Measurements from ENCODE around the gene CEP85L. TPM values are rescaled to one million over a fixed set of nuclear protein-coding genes. Genes with fewer than 3 reads are reported as not detected.

CEP85L gene
- total RNA-seq, 1 experiment from 2014 or later = 4.8 TPM

DNA sequence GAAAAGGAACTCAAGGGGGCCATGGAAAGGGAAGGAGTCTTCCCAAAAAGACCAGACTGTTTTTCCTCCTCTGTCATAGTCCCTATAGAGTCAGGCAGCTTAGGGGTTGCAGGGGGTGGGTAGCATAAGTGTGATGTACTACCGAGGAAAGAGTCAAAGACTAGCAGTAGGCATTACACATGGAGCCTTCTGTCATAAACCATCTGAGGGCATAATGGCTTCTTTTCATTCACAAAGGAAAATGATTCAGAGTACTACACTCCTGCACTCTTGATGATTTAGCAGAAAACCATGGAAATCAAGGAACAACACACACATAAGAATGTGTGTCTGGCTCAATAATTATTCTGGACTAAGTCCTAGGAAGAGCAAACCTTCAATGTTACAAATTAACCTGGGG is 88.4 kb downstream of the CEP85L start:
- Histone ChIP-seq H4K20me1 (ENCODE audit: insufficient read depth, low read depth, low read length) (no peaks in the 10 kb centered on the region; the same call in 1 of the 2 replicates), H3K79me2 (ENCODE audit: low read length) (no peaks in the 10 kb centered on the region), H3K27ac (ENCODE audit: low read length) (no peak overlapping the region), H3K36me3 (ENCODE audit: insufficient read depth, low read length) (no peaks in the 10 kb centered on the region), H3K9me3 (ENCODE audit: low read length) (no peaks in the 10 kb centered on the region), H3K27me3 (ENCODE audit: low read length) (no peaks in the 10 kb centered on the region), H3K9ac (ENCODE audit: low read length) (no peak overlapping the region), H2AFZ (ENCODE audit: low read length) (no peak overlapping the region), H3K4me1 (ENCODE audit: low read length) (no peaks in the 10 kb centered on the region), H3K4me2 (ENCODE audit: low read depth, low read length, poor library complexity, severe bottlenecking) (no peak overlapping the region), H3K9me2 (replicated peaks; ENCODE audit: insufficient read depth, low read length) (no peaks in the 10 kb centered on the region), H3K4me3 (ENCODE audit: low read length) (no peak overlapping the region)
- no peak for DNase-seq

DNA sequence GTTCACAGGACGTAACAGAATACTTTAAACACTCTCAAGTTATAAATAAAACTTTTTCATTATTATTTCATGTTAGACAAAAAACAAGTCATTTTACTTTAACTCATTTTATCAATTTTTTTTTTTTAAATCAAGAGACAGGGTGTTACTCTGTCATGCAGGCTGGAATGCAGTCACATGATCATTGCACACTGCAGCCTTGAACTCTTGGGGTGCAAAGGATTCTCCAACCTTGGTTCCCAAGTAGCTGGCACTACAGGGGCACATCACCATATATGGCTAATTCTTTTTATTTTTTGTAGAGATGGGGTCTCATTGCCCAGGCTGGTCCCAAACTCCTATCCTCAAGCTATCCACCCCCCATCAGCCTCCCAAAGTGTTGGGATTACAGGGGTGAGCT is 89.1 kb downstream of the CEP85L start:
- no peak overlapping the region for H3K9ac ChIP-seq (ENCODE audit: low read length)
- H3K27me3 ChIP-seq (ENCODE audit: low read length) = no peaks in the 10 kb centered on the region
- H3K9me2 ChIP-seq (replicated peaks; ENCODE audit: insufficient read depth, low read length) = no peaks in the 10 kb centered on the region
- no peaks in the 10 kb centered on the region for H3K79me2 ChIP-seq (ENCODE audit: low read length)
- no peaks in the 10 kb centered on the region for H3K9me3 ChIP-seq (ENCODE audit: low read length)
- H3K4me1 ChIP-seq (ENCODE audit: low read length) = no peaks in the 10 kb centered on the region
- no peak overlapping the region for H2AFZ ChIP-seq (ENCODE audit: low read length)
- no peak overlapping the region for H3K4me2 ChIP-seq (ENCODE audit: low read depth, low read length, poor library complexity, severe bottlenecking)
- no peak overlapping the region for H3K4me3 ChIP-seq (ENCODE audit: low read length)
- H3K36me3 ChIP-seq (ENCODE audit: insufficient read depth, low read length) = no peaks in the 10 kb centered on the region
- H3K27ac ChIP-seq (ENCODE audit: low read length) = no peak overlapping the region
- DNase-seq = no peak
- H4K20me1 ChIP-seq (ENCODE audit: insufficient read depth, low read depth, low read length) = no peaks in the 10 kb centered on the region; the same call in 1 of the 2 replicates

DNA sequence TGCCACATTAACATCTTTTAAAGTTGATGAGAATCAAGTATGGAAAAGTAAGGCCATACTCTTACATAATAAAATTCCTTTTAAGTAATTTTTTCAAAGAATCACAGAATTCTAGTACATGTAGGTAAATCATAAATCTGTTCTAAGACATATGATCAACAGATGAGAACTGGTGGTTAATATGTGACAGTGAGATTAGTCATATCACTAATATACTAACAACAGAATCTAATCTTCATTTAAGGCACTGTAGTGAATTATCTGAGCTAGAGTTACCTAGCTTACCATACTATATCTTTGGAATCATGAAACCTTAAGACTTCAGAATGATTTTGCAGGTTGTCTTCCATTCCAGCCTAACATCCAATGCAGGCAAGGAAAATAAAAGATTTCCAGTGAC is 91.7 kb downstream of the CEP85L start:
- no peaks in the 10 kb centered on the region for H3K36me3 ChIP-seq (ENCODE audit: insufficient read depth, low read length)
- H3K79me2 ChIP-seq (ENCODE audit: low read length) = no peaks in the 10 kb centered on the region
- no peak overlapping the region for H3K9ac ChIP-seq (ENCODE audit: low read length)
- H3K4me3 ChIP-seq (ENCODE audit: low read length) = no peak overlapping the region
- no peaks in the 10 kb centered on the region for H3K4me1 ChIP-seq (ENCODE audit: low read length)
- H3K9me3 ChIP-seq (ENCODE audit: low read length) = no peaks in the 10 kb centered on the region
- peaks cover under 1% of the 10 kb centered on the region; the same call in 1 of the 2 replicates for H4K20me1 ChIP-seq (ENCODE audit: insufficient read depth, low read depth, low read length)
- no peak overlapping the region for H2AFZ ChIP-seq (ENCODE audit: low read length)
- H3K9me2 ChIP-seq (replicated peaks; ENCODE audit: insufficient read depth, low read length) = no peaks in the 10 kb centered on the region
- H3K27me3 ChIP-seq (ENCODE audit: low read length) = no peaks in the 10 kb centered on the region
- no peak overlapping the region for H3K4me2 ChIP-seq (ENCODE audit: low read depth, low read length, poor library complexity, severe bottlenecking)
- no peak overlapping the region for H3K27ac ChIP-seq (ENCODE audit: low read length)
- no peak for DNase-seq

DNA sequence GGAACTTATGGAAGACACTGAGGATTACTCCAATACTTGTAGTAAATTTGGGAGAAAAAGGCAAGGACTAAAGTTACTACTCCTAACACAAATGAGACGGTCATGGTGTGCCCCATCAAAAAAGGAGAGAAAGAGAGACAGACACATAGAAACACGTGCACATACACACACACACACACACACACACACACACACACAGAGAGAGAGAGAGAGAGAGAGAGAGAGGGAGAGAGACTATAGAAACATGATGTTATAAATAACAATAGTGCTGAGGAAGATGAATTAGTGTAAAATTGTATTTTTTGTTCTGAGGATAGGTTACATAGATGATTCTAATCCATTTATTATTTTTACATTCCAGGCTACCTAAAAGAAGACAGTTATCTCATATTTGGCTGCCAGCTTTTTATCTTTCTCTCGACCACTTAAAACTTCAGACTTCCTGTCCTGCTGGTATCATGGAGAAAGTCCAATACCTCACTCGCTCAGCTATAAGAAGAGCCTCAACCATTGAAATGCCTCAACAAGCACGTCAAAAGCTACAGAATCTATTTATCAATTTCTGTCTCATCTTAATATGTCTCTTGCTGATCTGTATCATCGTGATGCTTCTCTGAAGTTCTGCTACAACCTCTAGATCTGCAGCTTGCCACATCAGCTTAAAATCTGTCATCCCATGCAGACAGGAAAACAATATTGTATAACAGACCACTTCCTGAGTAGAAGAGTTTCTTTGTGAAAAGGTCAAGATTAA is 92.8 kb downstream of the CEP85L start:
- Histone ChIP-seq H3K4me3 (ENCODE audit: low read length) (no peak overlapping the region), H3K27me3 (ENCODE audit: low read length) (no peaks in the 10 kb centered on the region)
- DNase-seq = no peak

DNA sequence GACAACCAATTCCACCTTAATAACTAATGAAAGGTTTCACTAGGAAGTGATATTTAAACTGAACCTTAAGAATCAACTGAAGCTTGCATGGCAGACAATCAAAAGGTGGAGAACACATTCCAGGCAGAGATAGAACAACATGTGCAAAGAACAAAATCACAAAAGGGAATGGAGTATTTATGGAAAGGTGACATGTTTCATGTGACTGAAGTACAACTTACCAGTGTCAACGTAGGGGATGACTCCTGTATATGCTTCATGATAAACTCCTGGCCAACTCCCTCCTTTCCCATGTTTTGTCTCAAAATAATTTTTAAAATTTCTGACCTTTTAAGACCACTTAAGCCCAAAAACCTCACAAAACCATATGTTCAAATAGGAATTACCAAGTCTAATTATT is 96.7 kb downstream of the CEP85L start:
- no peak overlapping the region for H3K27ac ChIP-seq (ENCODE audit: low read length)
- H3K79me2 ChIP-seq (ENCODE audit: low read length) = no peaks in the 10 kb centered on the region
- no peaks in the 10 kb centered on the region for H3K9me2 ChIP-seq (replicated peaks; ENCODE audit: insufficient read depth, low read length)
- no peak overlapping the region for H3K4me3 ChIP-seq (ENCODE audit: low read length)
- H2AFZ ChIP-seq (ENCODE audit: low read length) = no peak overlapping the region
- H3K4me1 ChIP-seq (ENCODE audit: low read length) = no peaks in the 10 kb centered on the region
- no peak for DNase-seq
- H3K4me2 ChIP-seq (ENCODE audit: low read depth, low read length, poor library complexity, severe bottlenecking) = no peak overlapping the region
- H3K36me3 ChIP-seq (ENCODE audit: insufficient read depth, low read length) = no peaks in the 10 kb centered on the region
- H3K9ac ChIP-seq (ENCODE audit: low read length) = no peak overlapping the region
- H4K20me1 ChIP-seq (ENCODE audit: insufficient read depth, low read depth, low read length) = 0 out of 2 replicates have a peak, but pooled peaks cover 8% of the 10 kb centered on the region
- no peaks in the 10 kb centered on the region for H3K27me3 ChIP-seq (ENCODE audit: low read length)
- no peaks in the 10 kb centered on the region for H3K9me3 ChIP-seq (ENCODE audit: low read length)

More for the DNA sequence above, 92.8 kb downstream of the CEP85L start:
- Histone ChIP-seq H3K9ac (ENCODE audit: low read length) (no peak overlapping the region), H3K79me2 (ENCODE audit: low read length) (no peaks in the 10 kb centered on the region), H2AFZ (ENCODE audit: low read length) (no peak overlapping the region), H3K27ac (ENCODE audit: low read length) (no peak overlapping the region), H3K4me2 (ENCODE audit: low read depth, low read length, poor library complexity, severe bottlenecking) (no peak overlapping the region), H3K36me3 (ENCODE audit: insufficient read depth, low read length) (no peaks in the 10 kb centered on the region), H3K9me3 (ENCODE audit: low read length) (no peaks in the 10 kb centered on the region), H3K4me1 (ENCODE audit: low read length) (no peaks in the 10 kb centered on the region), H4K20me1 (ENCODE audit: insufficient read depth, low read depth, low read length) (0 out of 2 replicates have a peak, but pooled peaks cover 3% of the 10 kb centered on the region), H3K9me2 (replicated peaks; ENCODE audit: insufficient read depth, low read length) (no peaks in the 10 kb centered on the region)

DNA sequence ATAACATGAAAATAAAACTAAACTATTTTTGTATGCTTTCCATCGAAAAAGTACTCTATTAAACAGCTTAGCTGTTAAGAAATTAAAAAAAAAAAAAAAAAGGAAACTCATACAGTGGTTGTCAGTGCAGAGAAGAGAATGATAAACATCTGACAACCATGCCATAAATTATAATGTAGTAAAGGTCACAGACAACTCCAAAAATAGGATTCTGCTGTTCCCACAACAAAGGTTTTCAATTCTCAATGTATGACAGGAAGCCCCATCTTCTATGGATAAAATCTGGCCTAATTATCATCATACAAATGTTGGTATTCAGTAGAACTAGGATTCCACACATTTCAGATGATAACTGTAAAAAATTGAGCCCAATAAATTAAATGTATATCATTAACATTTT is 98.3 kb downstream of the CEP85L start:
- no peaks in the 10 kb centered on the region for H3K36me3 ChIP-seq (ENCODE audit: insufficient read depth, low read length)
- no peak overlapping the region for H3K4me3 ChIP-seq (ENCODE audit: low read length)
- DNase-seq = no peak
- H4K20me1 ChIP-seq (ENCODE audit: insufficient read depth, low read depth, low read length) = 0 out of 2 replicates have a peak, but pooled peaks cover 8% of the 10 kb centered on the region
- no peak overlapping the region for H3K4me2 ChIP-seq (ENCODE audit: low read depth, low read length, poor library complexity, severe bottlenecking)
- no peak overlapping the region for H3K27ac ChIP-seq (ENCODE audit: low read length)
- H2AFZ ChIP-seq (ENCODE audit: low read length) = no peak overlapping the region
- no peaks in the 10 kb centered on the region for H3K79me2 ChIP-seq (ENCODE audit: low read length)
- H3K27me3 ChIP-seq (ENCODE audit: low read length) = no peaks in the 10 kb centered on the region
- H3K9me3 ChIP-seq (ENCODE audit: low read length) = no peaks in the 10 kb centered on the region
- no peak overlapping the region for H3K9ac ChIP-seq (ENCODE audit: low read length)
- H3K9me2 ChIP-seq (replicated peaks; ENCODE audit: insufficient read depth, low read length) = no peaks in the 10 kb centered on the region
- no peaks in the 10 kb centered on the region for H3K4me1 ChIP-seq (ENCODE audit: low read length)

DNA sequence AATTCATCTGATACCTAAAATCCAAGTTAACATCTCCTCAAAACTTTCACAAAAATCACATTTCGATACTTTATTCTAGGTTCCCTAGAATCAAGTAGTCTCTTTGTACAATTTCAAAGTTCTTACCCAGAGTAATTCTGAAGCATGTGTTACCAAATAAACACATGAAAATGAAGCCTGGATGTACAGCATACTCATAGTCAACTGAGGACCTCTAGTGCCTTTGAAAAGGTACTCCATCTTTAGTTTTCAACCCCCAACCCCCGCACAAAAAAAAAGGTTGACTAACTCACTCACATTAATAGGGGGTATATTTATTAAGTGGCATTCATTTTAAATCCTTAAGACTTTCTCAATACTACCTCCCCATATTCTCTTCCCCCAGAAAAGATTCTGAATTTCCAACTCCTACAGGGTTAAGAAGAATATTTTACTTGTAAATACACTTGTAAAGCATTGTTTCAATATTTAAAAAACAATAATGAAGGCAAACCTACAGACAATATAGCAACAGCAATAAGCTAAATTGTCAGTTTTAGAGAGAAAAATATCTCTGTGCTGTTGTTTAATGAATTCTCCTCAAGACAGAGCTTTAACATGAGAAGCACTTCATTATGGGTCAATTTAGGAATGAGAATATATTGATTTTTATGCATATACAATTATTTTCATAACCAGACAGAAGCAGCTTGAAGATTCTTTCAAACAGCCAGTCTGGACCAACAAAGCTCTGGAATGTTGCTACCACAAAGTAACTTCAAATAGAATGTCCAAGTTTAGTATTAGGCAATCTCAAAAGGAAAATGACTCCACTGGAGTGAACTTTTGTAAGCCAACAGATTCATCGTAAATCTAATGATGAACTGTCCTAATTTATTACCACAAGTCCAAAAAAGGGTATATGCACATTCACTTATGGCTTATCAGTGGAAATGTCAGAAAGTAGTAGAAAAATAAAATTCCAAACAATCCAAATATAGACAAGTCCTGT is 100.0 kb downstream of the CEP85L start:
- no peak overlapping the region for H3K27ac ChIP-seq (ENCODE audit: low read length)
- H3K4me3 ChIP-seq (ENCODE audit: low read length) = no peak overlapping the region
- H3K36me3 ChIP-seq (ENCODE audit: insufficient read depth, low read length) = no peaks in the 10 kb centered on the region
- no peak overlapping the region for H3K9ac ChIP-seq (ENCODE audit: low read length)
- no peaks in the 10 kb centered on the region for H3K79me2 ChIP-seq (ENCODE audit: low read length)
- no peak overlapping the region for H3K4me2 ChIP-seq (ENCODE audit: low read depth, low read length, poor library complexity, severe bottlenecking)
- H4K20me1 ChIP-seq (ENCODE audit: insufficient read depth, low read depth, low read length) = 0 out of 2 replicates have a peak, but pooled peaks cover 8% of the 10 kb centered on the region
- H3K4me1 ChIP-seq (ENCODE audit: low read length) = no peaks in the 10 kb centered on the region
- H3K9me3 ChIP-seq (ENCODE audit: low read length) = no peaks in the 10 kb centered on the region
- H2AFZ ChIP-seq (ENCODE audit: low read length) = no peak overlapping the region
- H3K27me3 ChIP-seq (ENCODE audit: low read length) = no peaks in the 10 kb centered on the region
- DNase-seq = peak; percentile 71
- no peaks in the 10 kb centered on the region for H3K9me2 ChIP-seq (replicated peaks; ENCODE audit: insufficient read depth, low read length)

DNA sequence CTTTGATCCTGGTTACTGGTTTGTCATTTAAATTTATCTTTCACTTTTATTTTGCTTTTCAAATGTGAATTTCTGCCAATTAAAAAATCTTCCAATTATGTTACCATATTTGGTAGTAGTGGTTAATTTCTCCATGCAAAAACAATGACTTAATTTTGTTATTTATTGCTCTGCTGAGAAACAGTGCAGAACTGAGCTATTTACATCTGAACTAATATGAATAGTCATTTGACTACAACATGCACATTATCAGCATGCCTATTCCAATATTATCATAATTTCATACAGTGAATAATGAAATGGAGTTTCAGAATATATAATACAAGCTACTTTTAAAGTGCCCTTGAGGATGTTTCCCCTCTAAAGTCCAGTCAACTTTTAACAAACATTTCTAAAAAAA is 102.8 kb downstream of the CEP85L start:
- H3K36me3 ChIP-seq (ENCODE audit: insufficient read depth, low read length) = no peaks in the 10 kb centered on the region
- no peaks in the 10 kb centered on the region for H3K27me3 ChIP-seq (ENCODE audit: low read length)
- DNase-seq = no peak
- no peaks in the 10 kb centered on the region for H3K9me2 ChIP-seq (replicated peaks; ENCODE audit: insufficient read depth, low read length)
- no peaks in the 10 kb centered on the region for H3K4me1 ChIP-seq (ENCODE audit: low read length)
- H3K79me2 ChIP-seq (ENCODE audit: low read length) = no peaks in the 10 kb centered on the region
- H3K9me3 ChIP-seq (ENCODE audit: low read length) = no peaks in the 10 kb centered on the region
- no peak overlapping the region for H2AFZ ChIP-seq (ENCODE audit: low read length)
- no peak overlapping the region for H3K9ac ChIP-seq (ENCODE audit: low read length)
- no peak overlapping the region for H3K4me3 ChIP-seq (ENCODE audit: low read length)
- no peak overlapping the region for H3K4me2 ChIP-seq (ENCODE audit: low read depth, low read length, poor library complexity, severe bottlenecking)
- H3K27ac ChIP-seq (ENCODE audit: low read length) = no peak overlapping the region
- 0 out of 2 replicates have a peak, but pooled peaks cover 5% of the 10 kb centered on the region for H4K20me1 ChIP-seq (ENCODE audit: insufficient read depth, low read depth, low read length)
